ENCODE measurements around the gene SPTBN4.

The SPTBN4 gene

GRCh38 chr19:40607311-40608239 is 140.8 kb downstream of the SPTBN4 start:
- no peak for DNase-seq

GRCh38 chr19:40608240-40608621 is 141.4 kb downstream of the SPTBN4 start:
- in situ Hi-C loops (cut with MboI; ENCODE audit: low pct_unique_long_range_greater_than_20kb, low sequenced_read_pairs) = no loop called here
- DNase-seq = no peak

More at GRCh38 chr19:40607311-40608239, 140.8 kb downstream of the SPTBN4 start:
- in situ Hi-C loops (cut with MboI; ENCODE audit: low pct_unique_long_range_greater_than_20kb, low sequenced_read_pairs) = no loop called here

- DNase-seq = no peak
- in situ Hi-C loops (cut with MboI; ENCODE audit: low pct_unique_long_range_greater_than_20kb, low sequenced_read_pairs) = no loop called here
Observed at GRCh38 chr19:40608957-40609356, 142.2 kb downstream of the SPTBN4 start.

DNA sequence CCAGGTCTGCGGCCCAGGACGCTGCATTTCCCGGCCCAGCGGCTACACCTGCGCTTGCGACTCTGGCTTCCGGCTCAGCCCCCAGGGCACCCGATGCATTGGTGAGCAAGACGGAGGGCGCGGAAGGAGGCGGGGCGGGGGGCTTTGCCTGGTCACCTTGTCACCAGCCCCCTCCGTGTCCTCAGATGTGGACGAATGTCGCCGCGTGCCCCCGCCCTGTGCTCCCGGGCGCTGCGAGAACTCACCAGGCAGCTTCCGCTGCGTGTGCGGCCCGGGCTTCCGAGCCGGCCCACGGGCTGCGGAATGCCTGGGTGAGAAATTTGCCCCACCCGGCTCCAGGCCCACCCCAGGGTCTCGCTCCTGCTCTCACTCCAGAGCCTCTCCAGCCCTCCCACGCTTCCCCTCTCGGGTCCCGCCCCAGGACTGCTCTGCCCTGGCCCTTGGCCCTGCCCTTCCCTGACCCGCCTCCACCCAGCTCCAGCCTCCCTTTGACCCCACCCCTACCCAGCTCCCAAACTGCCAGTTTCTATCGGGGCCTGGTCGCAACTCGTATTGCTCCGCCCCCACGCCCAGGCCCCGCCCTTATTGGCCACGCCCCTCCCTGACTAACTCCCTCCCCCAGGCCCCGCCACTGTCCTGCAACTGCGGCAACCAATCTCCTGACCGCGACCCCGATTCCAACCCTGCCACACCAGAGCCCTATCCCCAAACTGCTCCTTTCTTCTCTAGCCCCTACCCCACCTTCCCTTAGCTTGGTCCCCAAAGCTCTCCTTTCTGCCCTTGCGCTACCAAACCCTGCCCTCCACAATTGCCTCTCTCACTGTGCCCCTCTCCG is 143.0 kb downstream of the SPTBN4 start:
- in situ Hi-C loops (cut with MboI; ENCODE audit: low pct_unique_long_range_greater_than_20kb, low sequenced_read_pairs) = no loop called here
- peak; percentile 87 for DNase-seq

GRCh38 chr19:40610396-40611064 is 143.7 kb downstream of the SPTBN4 start:
- in situ Hi-C loops (cut with MboI; ENCODE audit: low pct_unique_long_range_greater_than_20kb, low sequenced_read_pairs) = no loop called here
- no peak for DNase-seq

DNA sequence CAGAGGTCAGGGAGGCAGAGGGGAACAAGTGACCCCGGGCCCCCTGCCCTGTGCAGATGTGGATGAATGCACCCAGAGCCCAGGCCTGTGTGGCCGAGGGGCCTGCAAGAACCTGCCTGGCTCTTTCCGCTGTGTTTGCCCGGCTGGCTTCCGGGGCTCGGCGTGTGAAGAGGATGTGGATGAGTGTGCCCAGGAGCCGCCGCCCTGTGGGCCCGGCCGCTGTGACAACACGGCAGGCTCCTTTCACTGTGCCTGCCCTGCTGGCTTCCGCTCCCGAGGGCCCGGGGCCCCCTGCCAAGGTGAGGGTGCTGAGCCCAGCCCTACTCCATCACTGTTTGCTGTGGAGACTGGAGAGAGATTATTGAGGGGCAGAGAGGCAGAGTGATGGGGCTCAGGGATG is 144.3 kb downstream of the SPTBN4 start:
- in situ Hi-C loops (cut with MboI; ENCODE audit: low pct_unique_long_range_greater_than_20kb, low sequenced_read_pairs) = no loop called here
- no peak for DNase-seq

- in situ Hi-C loops (cut with MboI; ENCODE audit: low pct_unique_long_range_greater_than_20kb, low sequenced_read_pairs) = no loop called here
- no peak for DNase-seq
Observed at GRCh38 chr19:40611900-40612698, 145.3 kb downstream of the SPTBN4 start.

DNA sequence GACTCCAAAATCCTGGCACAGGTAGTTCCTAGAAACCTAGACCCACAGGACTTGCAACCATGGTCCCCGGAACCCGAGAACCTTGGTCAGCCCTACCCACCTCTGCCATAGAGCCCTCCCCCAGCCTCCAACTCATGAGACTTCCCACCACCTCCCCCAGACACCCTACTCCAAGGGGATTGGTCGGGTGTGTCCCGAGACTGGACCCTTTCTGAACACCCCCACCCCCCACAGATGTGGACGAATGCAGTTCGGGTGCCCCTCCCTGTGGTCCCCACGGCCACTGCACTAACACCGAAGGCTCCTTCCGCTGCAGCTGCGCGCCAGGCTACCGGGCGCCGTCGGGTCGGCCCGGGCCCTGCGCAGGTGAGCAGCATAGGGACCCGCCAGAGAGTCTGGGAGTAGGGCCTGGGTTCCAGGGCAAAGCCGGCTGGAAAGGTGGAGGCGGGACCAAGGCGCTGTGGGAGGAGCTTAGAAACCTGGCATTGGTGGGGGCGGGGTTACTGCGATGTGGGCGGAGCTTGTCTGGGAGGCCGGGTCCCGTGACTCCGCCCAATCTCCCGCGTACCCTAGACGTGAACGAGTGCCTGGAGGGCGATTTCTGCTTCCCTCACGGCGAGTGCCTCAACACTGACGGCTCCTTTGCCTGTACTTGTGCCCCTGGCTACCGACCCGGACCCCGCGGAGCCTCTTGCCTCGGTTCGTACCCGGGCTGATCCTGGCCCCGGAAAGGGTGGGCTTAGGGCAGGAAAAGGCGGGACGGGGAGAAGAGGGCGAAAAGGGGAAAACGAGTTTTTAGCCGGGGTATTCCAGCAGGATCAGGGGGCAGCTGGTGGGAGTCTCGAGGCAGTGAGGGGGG is 146.3 kb downstream of the SPTBN4 start:
- DNase-seq = no peak
- in situ Hi-C loops (cut with MboI; ENCODE audit: low pct_unique_long_range_greater_than_20kb, low sequenced_read_pairs) = no loop called here

DNA sequence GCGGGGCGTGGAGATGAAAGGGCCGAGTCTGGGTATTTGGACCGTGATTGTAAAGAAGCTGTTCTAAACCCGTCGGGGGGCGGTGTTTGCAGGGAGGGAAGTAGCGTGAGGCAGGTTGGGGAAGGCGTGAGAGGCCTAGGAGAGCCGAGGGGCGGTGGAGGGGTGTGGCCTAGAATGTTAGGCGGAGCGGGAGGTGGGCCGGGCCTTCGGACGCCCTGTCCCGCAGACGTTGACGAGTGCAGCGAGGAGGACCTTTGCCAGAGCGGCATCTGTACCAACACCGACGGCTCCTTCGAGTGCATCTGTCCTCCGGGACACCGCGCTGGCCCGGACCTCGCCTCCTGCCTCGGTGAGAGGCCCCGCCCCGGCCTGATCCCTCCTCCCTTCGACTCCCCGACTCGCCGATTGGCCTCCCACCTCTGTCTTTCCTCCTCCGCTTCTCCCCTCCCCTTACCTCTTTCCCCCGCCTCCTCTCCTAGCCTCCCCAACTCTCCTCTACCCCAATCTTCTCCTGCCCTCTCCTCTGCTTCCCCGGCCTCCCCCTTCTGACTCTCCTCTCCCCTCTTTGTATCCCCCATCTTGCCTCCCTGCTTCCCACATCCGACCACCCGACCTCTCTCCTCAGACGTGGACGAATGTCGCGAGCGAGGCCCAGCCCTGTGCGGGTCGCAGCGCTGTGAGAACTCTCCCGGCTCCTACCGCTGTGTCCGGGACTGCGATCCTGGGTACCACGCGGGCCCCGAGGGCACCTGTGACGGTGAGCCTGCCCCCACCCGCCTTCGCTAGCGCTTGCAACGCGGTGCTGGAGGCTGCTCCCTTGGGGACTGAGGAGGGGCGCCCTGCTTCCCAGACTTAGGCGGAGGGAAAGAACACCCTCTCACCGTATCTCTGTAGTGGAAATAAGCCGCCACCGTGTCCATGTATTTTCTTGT is 147.2 kb downstream of the SPTBN4 start:
- no peak for DNase-seq

DNA sequence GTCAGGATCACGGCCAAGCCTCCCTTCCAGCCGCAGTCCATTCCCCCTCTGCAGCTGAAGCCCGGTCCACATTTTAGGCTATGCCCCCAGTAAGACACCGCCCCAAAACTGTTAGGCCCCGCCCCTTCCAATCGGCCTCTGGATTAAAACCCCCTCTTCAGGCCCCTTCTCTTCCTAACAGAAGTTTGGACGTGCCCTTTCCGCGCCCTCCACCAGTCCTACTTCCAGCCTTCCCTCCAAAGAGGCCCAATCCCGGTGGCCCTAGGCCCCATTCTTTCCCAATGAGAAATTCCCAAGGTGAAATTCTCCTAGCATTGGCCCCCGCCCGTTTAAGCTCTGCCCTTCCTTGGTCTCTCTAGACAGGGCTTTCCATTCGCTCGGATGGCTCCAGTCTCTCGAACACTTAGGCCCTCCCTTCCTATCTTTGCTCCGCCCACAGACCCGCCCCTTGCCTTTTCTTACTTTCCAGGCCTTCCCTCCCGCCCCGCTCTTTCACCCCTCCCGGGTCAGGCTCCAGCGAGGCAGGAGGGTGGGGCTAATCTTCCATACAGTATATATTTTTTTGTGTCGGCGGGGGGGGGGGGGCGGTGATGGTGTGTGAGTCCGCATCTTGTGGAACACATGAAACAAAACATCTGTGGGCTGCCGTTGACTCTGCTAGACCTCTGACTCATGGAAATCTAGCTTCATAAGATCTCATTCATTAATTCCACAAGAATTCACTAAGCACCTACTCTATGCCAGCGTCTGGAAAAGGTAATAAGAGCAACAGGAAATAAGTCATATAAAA is 148.0 kb downstream of the SPTBN4 start:
- no peak for DNase-seq
- in situ Hi-C loops (cut with MboI; ENCODE audit: low pct_unique_long_range_greater_than_20kb, low sequenced_read_pairs) = no loop called here

More for the DNA sequence above, 147.2 kb downstream of the SPTBN4 start:
- in situ Hi-C loops (cut with MboI; ENCODE audit: low pct_unique_long_range_greater_than_20kb, low sequenced_read_pairs) = no loop called here

- no peak for DNase-seq
- in situ Hi-C loops (cut with MboI; ENCODE audit: low pct_unique_long_range_greater_than_20kb, low sequenced_read_pairs) = no loop called here
Observed at GRCh38 chr19:40616178-40616577, 149.4 kb downstream of the SPTBN4 start.

DNA sequence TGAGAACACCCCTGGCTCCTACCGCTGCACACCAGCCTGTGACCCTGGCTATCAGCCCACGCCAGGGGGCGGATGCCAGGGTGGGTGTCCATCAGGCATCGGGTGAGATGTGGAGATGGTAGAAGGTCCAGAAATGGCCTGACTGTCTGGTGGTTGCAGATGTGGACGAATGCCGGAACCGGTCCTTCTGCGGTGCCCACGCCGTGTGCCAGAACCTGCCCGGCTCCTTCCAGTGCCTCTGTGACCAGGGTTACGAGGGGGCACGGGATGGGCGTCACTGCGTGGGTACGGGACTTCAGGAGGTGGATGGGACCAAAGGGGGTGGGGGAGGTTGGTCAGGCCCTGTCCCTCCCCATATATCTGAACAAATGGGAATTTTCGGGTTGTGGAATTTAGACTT is 150.1 kb downstream of the SPTBN4 start:
- DNase-seq = no peak
- in situ Hi-C loops (cut with MboI; ENCODE audit: low pct_unique_long_range_greater_than_20kb, low sequenced_read_pairs) = no loop called here

GRCh38 chr19:40617961-40618360 is 151.2 kb downstream of the SPTBN4 start:
- DNase-seq = no peak
- in situ Hi-C loops (cut with MboI; ENCODE audit: low pct_unique_long_range_greater_than_20kb, low sequenced_read_pairs) = no loop called here

DNA sequence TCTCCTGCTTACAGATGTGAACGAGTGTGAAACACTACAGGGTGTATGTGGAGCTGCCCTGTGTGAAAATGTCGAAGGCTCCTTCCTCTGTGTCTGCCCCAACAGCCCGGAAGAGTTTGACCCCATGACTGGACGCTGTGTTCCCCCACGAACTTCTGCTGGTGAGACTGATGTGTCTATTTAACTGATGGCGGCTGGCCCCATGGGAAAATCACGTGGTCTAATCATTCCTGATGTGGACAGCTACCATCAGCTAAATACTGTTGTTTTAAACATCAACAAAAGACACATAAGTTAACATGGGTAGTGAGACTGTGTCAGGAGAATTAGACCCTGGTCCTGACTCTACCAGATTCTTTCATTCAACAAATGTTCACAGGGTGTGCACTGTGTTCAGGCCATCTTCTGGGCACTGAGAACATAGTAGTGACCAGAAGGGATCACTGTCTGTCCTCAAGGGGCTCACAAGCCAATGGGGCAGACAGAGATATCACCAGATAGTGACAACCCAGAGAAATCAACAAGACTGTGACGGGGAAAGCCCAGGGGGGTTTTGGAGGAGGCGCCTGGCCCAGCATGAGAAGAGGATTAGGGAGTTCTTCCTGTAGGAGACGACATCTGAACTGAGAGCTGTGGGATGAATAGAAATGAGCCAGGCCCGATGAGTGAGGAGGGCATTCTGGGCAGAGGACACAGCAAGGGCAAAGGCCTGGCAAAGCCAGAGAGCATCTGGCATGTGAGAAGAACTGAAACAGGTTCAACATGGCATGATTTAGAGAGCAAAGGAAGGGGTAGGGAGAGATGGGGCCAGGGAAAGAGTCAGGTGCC is 152.7 kb downstream of the SPTBN4 start:
- in situ Hi-C loops (cut with MboI; ENCODE audit: low pct_unique_long_range_greater_than_20kb, low sequenced_read_pairs) = no loop called here
- no peak for DNase-seq

DNA sequence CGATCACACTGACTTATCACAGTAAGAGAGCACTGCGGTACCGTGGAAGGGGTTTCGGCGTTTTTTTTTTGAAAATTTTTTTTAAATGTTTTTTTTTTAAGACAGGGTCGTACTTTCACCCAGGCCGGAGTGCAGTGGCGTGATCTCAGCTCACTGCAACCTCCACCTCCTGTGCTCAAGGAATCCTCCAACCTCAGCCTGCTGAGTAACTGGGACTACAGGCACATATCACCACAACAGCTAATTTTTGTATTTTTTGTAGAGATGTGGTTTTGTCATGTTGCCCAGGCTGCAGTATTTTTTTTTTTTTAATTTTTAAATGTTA is 153.3 kb downstream of the SPTBN4 start:
- DNase-seq = no peak
- in situ Hi-C loops (cut with MboI; ENCODE audit: low pct_unique_long_range_greater_than_20kb, low sequenced_read_pairs) = no loop called here

DNA sequence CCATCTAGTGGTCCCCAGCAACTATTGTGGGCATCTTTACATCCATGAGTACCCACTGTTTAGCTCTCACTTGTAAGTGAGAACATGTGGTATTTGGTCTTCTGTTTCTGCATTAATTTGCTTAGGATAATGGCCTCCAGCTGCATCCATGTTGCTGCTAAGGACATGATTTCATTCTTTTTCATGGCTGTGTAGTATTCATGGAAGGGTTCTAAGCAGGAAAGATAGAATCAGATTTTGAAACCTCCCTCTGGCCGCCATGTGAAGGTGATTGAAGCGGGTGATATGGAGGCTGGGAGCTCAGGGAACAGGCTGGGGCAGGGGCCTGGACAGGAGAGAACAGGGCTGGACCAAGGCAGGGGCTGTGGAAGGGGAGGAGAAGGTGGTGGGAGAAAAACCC is 154.5 kb downstream of the SPTBN4 start:
- DNase-seq = no peak
- in situ Hi-C loops (cut with MboI; ENCODE audit: low pct_unique_long_range_greater_than_20kb, low sequenced_read_pairs) = no loop called here
